Mesendoderm (in vitro differentiated cells): ENCODE data around the gene AADACL2.

Experiments
- DNase-seq: peaks from one replicate; pipeline ENCODE4 v3.0.0; 2013
- H2AK5ac ChIP-seq: 2 replicates; pipeline ENCODE4 v1.6.1; 2013; ENCODE audit warnings: low read length, inconsistent platforms
- H2BK120ac ChIP-seq: 2 replicates; pipeline ENCODE4 v1.6.1; 2013; ENCODE audit warnings: low read depth, mild to moderate bottlenecking, low read length, moderate library complexity, mixed read lengths
- H2BK15ac ChIP-seq: replicated peaks from 2 replicates; pipeline ENCODE4 v1.6.1; 2013; ENCODE audit warnings: low read depth, mild to moderate bottlenecking, moderate library complexity
- H2BK5ac ChIP-seq: 2 replicates; pipeline ENCODE4 v1.6.1; 2013; ENCODE audit warnings: low read length, inconsistent platforms
- H3K18ac ChIP-seq: 2 replicates; pipeline ENCODE4 v1.6.1; 2013; ENCODE audit warnings: mild to moderate bottlenecking, low read length, mixed read lengths
- H3K23ac ChIP-seq: one replicate; pipeline ENCODE4 v1.6.1; 2013; ENCODE audit warnings: low read length
- H3K27ac ChIP-seq: 2 replicates; pipeline ENCODE4 v1.5.1; 2013; ENCODE audit warnings: low read depth, mild to moderate bottlenecking, inconsistent platforms, low read length, moderate library complexity
- H3K27me3 ChIP-seq: 2 replicates; pipeline ENCODE4 v1.6.1; 2013; ENCODE audit warnings: low read length, control low read depth, mild to moderate bottlenecking, inconsistent platforms; ENCODE audit not compliant: insufficient read depth, poor library complexity
- H3K36me3 ChIP-seq: 2 replicates; pipeline ENCODE4 v1.6.1; 2013; ENCODE audit warnings: low read length, inconsistent platforms; ENCODE audit not compliant: control insufficient read depth, insufficient read depth
- H3K4ac ChIP-seq: one replicate; pipeline ENCODE4 v1.6.1; 2013; ENCODE audit warnings: low read depth, mild to moderate bottlenecking, low read length, moderate library complexity
- H3K4me1 ChIP-seq: 2 replicates; pipeline ENCODE4 v1.6.1; 2013; ENCODE audit warnings: low read depth, low read length, inconsistent platforms; ENCODE audit not compliant: control insufficient read depth
- H3K4me2 ChIP-seq: 2 replicates; pipeline ENCODE4 v1.6.1; 2013; ENCODE audit warnings: low read length
- H3K4me3 ChIP-seq: 2 replicates; pipeline ENCODE4 v1.5.1; 2013; ENCODE audit warnings: mild to moderate bottlenecking, low read length
- H3K56ac ChIP-seq: one replicate; pipeline ENCODE4 v1.6.1; 2013; ENCODE audit warnings: low read length
- H3K79me1 ChIP-seq: 2 replicates; pipeline ENCODE4 v1.6.1; 2013; ENCODE audit warnings: low read length, inconsistent platforms
- H3K79me2 ChIP-seq: 2 replicates; pipeline ENCODE4 v1.6.1; 2013; ENCODE audit warnings: mild to moderate bottlenecking, low read length; ENCODE audit not compliant: control insufficient read depth, insufficient read depth
- H3K9ac ChIP-seq: 2 replicates; pipeline ENCODE4 v1.6.1; 2013; ENCODE audit warnings: low read length, inconsistent platforms
- H4K5ac ChIP-seq: one replicate; pipeline ENCODE4 v1.6.1; 2013; ENCODE audit warnings: low read length
- H4K8ac ChIP-seq: one replicate; pipeline ENCODE4 v1.6.1; 2013; ENCODE audit warnings: low read depth, mild to moderate bottlenecking, control low read depth, low read length, moderate library complexity
- WGBS: extraction: QIAGEN DNeasy Blood & Tissue Kit; methylation state at CpG from one replicate; pipeline ENCODE4 v1.1.7; 2013; ENCODE audit warnings: low lambda C conversion rate, missing lambda C conversion rate; ENCODE audit not compliant: insufficient coverage; ENCODE audit errors: extremely low coverage; 5-methylcytosine and 5-hydroxymethylcytosine counted together

Gene AADACL2

DNA sequence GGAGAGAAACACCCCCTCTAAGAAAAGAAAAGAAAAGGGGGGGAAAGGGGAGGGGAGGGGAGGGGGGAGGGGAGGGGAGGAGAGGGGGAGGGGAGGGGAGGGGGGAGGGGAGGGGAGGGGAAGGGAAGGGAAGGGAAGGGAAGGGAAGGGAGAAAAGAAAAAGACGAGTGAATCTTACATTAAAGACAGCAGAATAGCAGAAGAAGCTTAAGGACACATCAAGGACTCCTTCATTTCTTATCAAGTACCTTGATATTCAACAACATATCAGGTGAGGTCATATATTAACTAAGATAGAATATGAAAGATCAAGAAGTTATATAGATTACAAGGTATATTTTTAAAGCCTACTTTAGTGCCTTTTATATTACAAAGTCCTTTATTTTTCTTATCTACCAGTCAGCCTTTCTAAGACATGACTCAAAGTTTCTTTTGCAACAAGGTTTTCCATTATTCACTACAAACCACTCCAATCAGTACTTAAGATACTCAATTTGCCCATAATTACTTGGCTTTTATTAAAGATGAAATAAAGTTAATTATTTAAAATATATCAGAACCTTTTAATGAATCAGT lies 62.5 kb downstream of the AADACL2 start:
- H2BK120ac ChIP-seq: no peak overlapping the region
- H3K23ac ChIP-seq: no peak overlapping the region
- WGBS: no CpG with 5 or more reads among the region's 1 CpG
- H3K27ac ChIP-seq: no peak overlapping the region
- H3K4me1 ChIP-seq: no peaks in the 10 kb centered on the region
- H3K56ac ChIP-seq: no peak overlapping the region
- H2AK5ac ChIP-seq: no peak overlapping the region
- no peak overlapping the region for H3K4me2 ChIP-seq
- H3K4ac ChIP-seq: no peak overlapping the region
- no peak overlapping the region for H4K5ac ChIP-seq
- no peaks in the 10 kb centered on the region for H3K79me2 ChIP-seq
- no peak for DNase-seq
- H2BK5ac ChIP-seq: no peak overlapping the region
- no peak overlapping the region for H3K4me3 ChIP-seq
- H3K27me3 ChIP-seq: no peaks in the 10 kb centered on the region
- H3K36me3 ChIP-seq: no peaks in the 10 kb centered on the region
- H2BK15ac ChIP-seq: no peak overlapping the region
- H4K8ac ChIP-seq: no peak overlapping the region
- no peak overlapping the region for H3K9ac ChIP-seq
- H3K79me1 ChIP-seq: no peaks in the 10 kb centered on the region
- H3K18ac ChIP-seq: no peak overlapping the region

DNA sequence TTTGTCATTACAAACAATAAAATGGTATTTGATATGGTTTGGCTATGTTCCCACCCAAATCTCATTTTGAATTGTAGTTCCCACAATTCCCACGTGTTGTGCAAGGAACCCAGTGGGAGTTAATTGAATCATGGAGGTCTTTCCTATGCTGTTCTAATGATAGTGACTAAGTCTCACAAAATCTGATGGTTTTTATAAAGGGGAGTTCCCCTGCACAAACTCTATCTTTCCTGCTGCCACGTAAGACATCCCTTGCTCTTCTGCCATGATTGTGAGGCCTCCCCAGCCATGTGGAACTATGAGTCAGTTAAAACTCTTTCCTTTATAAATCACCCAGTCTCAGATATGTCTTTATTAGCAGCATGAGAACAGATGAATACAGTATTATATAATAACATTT lies 64.7 kb downstream of the AADACL2 start:
- Histone ChIP-seq H2AK5ac (no peak overlapping the region), H3K4me3 (no peak overlapping the region), H3K27me3 (no peaks in the 10 kb centered on the region), H3K56ac (no peak overlapping the region), H2BK5ac (no peak overlapping the region), H4K8ac (no peak overlapping the region), H3K23ac (no peak overlapping the region), H3K27ac (no peak overlapping the region), H3K4me2 (no peak overlapping the region), H3K79me1 (no peaks in the 10 kb centered on the region), H3K36me3 (no peaks in the 10 kb centered on the region), H2BK120ac (no peak overlapping the region), H3K4ac (no peak overlapping the region), H3K18ac (no peak overlapping the region), H3K9ac (no peak overlapping the region), H3K4me1 (no peaks in the 10 kb centered on the region), H2BK15ac (no peak overlapping the region), H4K5ac (no peak overlapping the region), H3K79me2 (no peaks in the 10 kb centered on the region)
- no CpG with 5 or more reads among the region's 2 CpGs for WGBS
- DNase-seq: no peak

DNA sequence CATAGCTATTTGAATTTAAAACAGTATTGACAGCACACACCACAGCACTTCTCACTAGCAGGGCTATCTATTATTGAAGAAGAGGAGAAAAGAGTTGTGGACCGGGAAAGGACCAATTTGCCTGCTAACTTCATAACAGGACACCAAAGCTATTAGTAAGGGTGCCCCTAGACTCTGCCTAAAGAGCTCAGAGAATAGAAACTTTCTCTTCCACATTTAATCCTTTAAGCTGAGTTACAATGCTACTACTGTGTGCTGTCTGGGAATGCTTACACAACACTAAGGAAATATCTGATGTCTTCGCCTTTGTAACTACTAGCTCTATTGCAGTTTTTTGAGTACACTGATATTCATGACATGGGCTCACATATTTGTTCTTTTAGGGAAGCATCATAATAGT lies 66.7 kb downstream of the AADACL2 start:
- Histone ChIP-seq H3K4me3 (no peak overlapping the region), H2AK5ac (no peak overlapping the region), H3K36me3 (no peaks in the 10 kb centered on the region), H2BK15ac (no peak overlapping the region), H3K9ac (no peak overlapping the region), H4K8ac (no peak overlapping the region), H3K79me2 (no peaks in the 10 kb centered on the region), H3K56ac (no peak overlapping the region), H3K4ac (no peak overlapping the region), H3K23ac (no peak overlapping the region), H3K27ac (no peak overlapping the region), H4K5ac (no peak overlapping the region), H3K27me3 (no peaks in the 10 kb centered on the region), H3K4me2 (no peak overlapping the region), H3K79me1 (no peaks in the 10 kb centered on the region), H2BK5ac (no peak overlapping the region), H3K18ac (no peak overlapping the region), H2BK120ac (no peak overlapping the region), H3K4me1 (no peaks in the 10 kb centered on the region)
- WGBS: no CpG with 5 or more reads among the region's 2 CpGs
- DNase-seq: no peak

DNA sequence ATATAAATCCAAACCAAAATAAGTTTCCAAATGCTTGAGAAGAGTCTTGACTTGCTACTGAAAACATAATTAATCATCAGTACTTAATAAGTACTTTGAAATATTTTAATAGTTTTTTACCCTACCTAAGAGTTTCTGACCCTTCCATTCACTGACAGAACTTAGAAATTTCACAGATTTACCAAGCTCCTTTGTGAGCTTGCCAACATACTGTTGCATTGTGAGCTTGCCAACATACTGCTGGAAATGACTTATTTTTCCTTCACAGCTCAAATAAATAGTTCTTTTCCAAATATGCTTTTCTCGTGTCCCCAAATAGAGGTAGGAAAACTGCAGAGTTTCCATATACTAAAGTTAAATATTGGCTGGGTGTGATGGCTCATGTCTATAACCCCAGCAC lies 70.5 kb downstream of the AADACL2 start:
- no peak overlapping the region for H2BK15ac ChIP-seq
- H3K27me3 ChIP-seq: no peaks in the 10 kb centered on the region
- no peak overlapping the region for H3K56ac ChIP-seq
- H3K4me1 ChIP-seq: no peaks in the 10 kb centered on the region
- H2AK5ac ChIP-seq: no peak overlapping the region
- no peak overlapping the region for H3K4me2 ChIP-seq
- H4K8ac ChIP-seq: no peak overlapping the region
- H3K23ac ChIP-seq: no peak overlapping the region
- H3K79me1 ChIP-seq: no peaks in the 10 kb centered on the region
- no peak overlapping the region for H3K18ac ChIP-seq
- no peak for DNase-seq
- H3K79me2 ChIP-seq: no peaks in the 10 kb centered on the region
- H3K4ac ChIP-seq: no peak overlapping the region
- no peak overlapping the region for H4K5ac ChIP-seq
- no CpG with 5 or more reads among the region's 1 CpG for WGBS
- no peak overlapping the region for H3K4me3 ChIP-seq
- H3K36me3 ChIP-seq: no peaks in the 10 kb centered on the region
- H2BK5ac ChIP-seq: no peak overlapping the region
- H3K27ac ChIP-seq: no peak overlapping the region
- no peak overlapping the region for H2BK120ac ChIP-seq
- H3K9ac ChIP-seq: no peak overlapping the region

DNA sequence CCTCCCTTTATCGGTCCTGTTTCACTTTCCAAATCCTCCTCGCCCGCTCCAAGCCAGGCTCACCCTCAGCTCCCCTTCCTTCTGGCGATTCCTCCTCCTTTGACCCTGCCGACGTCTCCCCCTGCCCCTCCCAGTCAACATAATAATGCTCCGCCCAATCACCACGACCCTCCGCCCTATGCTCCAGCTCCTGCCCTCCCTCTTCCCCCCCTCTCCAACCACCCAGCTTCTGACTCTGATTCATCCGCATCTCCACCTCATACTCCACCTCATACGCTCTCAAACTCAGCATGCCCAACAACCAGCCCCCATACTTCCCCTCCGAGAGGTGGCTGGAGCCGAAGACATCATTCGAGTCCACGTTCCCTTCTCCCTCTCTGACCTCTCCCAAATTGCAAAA lies 73.1 kb downstream of the AADACL2 start:
- H3K23ac ChIP-seq: no peak overlapping the region
- H3K4me3 ChIP-seq: no peak overlapping the region
- no peaks in the 10 kb centered on the region for H3K27me3 ChIP-seq
- H2BK15ac ChIP-seq: no peak overlapping the region
- no peak overlapping the region for H2AK5ac ChIP-seq
- no peak overlapping the region for H3K18ac ChIP-seq
- no peak overlapping the region for H3K4ac ChIP-seq
- H3K36me3 ChIP-seq: no peaks in the 10 kb centered on the region
- H3K4me1 ChIP-seq: no peaks in the 10 kb centered on the region
- no peak overlapping the region for H3K27ac ChIP-seq
- no peak overlapping the region for H3K56ac ChIP-seq
- no peak overlapping the region for H3K4me2 ChIP-seq
- no peak for DNase-seq
- no peaks in the 10 kb centered on the region for H3K79me2 ChIP-seq
- H2BK5ac ChIP-seq: no peak overlapping the region
- 100% methylated on average over 5 of the region's 15 CpGs for WGBS
- H2BK120ac ChIP-seq: no peak overlapping the region
- H4K5ac ChIP-seq: no peak overlapping the region
- H3K79me1 ChIP-seq: no peaks in the 10 kb centered on the region
- H4K8ac ChIP-seq: no peak overlapping the region
- H3K9ac ChIP-seq: no peak overlapping the region
